Adrenal gland (tissue), 5 donors: ENCODE measurements around the gene CAPN6.

Experiments
- CTCF ChIP-seq, 6 experiments: fragments of 450-650 bp in 4 of 6; fragments of 200-600 bp in 2 of 6; sonication (generic) in 1 of 6; IDR thresholded peaks; 1 replicate in 5 of 6; 2 replicates in 1 of 6; pipeline versions ENCODE4 v1.5.1 to v1.8.0; 2016 to 2021; ENCODE audit warnings: antibody characterized with exemption in 6 of 6, mild to moderate bottlenecking in 2 of 6, moderate library complexity in 1 of 6
- POLR2A ChIP-seq, 2 donors: fragments of 450-650 bp; IDR thresholded peaks; one replicate each; pipeline ENCODE4 v1.6.1; 2017; ENCODE audit warnings: antibody characterized with exemption in 2 of 2, mild to moderate bottlenecking in 2 of 2, moderate library complexity in 1 of 2
- donor health status: DM: no; HTN: no; CAD: no.

- TF ChIP-seq CTCF (IDR thresholded peaks at IDR 0.05) = no peak
- no peak for TF ChIP-seq POLR2A (IDR thresholded peaks at IDR 0.05)
Observed at GRCh38 chrX:111260451-111260850, 9.8 kb downstream of the CAPN6 start.
